ENCODE data around the gene CDH4. TPM values are rescaled to one million over a fixed set of nuclear protein-coding genes. Genes with fewer than 3 reads are reported as not detected.

The CDH4 gene
- total and polyA plus RNA-seq, 9 donors: 0.12 to 4.4 (median 0.36) TPM

GRCh38 chr20:61626412-61626811 is 374.4 kb downstream of the CDH4 start:
- no peaks in the 10 kb centered on the region for H3K9me3 ChIP-seq
- no peaks in the 10 kb centered on the region for H3K36me3 ChIP-seq
- no peaks in the 10 kb centered on the region for H3K27me3 ChIP-seq
- no peak overlapping the region for H3K27ac ChIP-seq
- H3K4me1 ChIP-seq (ENCODE audit: insufficient read depth): peaks cover 3% of the 10 kb centered on the region
- TF ChIP-seq POLR2A (IDR thresholded peaks at IDR 0.05) (no peak), CTCF (IDR thresholded peaks at IDR 0.05) (no peak), EP300 (IDR thresholded peaks at IDR 0.05) (no peak)
- intact Hi-C loops (cut with DNase I): no loop called here
- 73 to 84% (median 81%) methylated on average over 12 of the region's 12 CpGs for WGBS, 3 donors
- no peak for DNase-seq
- no peak overlapping the region for H3K4me3 ChIP-seq

DNA sequence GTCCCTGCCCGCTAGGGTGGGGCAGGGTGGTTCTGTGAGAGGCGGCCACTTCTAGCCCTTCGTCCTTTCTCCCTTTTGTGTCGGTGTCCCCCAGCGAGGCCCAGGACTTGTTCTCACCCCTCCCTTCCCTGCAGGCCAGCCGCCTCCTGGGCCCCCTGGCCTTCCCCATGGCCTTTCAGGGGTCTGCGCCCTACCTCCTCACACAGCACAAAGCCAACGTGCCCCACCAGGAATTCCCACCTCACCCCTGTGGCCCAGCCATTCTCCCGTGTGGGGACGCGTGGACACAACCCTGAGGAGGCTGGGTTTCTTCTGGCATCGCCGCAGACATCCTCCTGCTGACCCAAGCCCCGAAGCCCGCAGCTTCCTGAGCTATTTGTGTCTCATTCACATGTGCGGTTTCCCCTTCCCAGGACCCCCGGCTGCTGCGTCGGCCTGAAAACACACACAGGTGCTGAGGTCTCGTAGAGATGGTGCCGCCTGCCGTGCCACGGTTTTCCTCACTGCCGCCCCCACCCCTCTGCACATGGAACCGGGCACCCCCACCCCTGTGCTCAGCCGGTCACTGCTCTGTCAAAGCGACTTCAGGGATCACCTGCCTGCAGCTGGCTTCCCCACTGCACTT is 375.8 kb downstream of the CDH4 start:
- Histone ChIP-seq H3K27ac (no peak overlapping the region), H3K36me3 (no peaks in the 10 kb centered on the region), H3K9me3 (no peaks in the 10 kb centered on the region), H3K4me3 (no peak overlapping the region), H3K4me1 (ENCODE audit: insufficient read depth) (peaks cover 1% of the 10 kb centered on the region), H3K27me3 (no peaks in the 10 kb centered on the region)
- 71 to 82% (median 76%) methylated on average over 27 of the region's 27 CpGs for WGBS, 3 donors
- intact Hi-C loops (cut with DNase I): no loop called here
- no peak for DNase-seq
- no peak for TF ChIP-seq CTCF (IDR thresholded peaks at IDR 0.05)
- TF ChIP-seq POLR2A (IDR thresholded peaks at IDR 0.05): no peak
- no peak for TF ChIP-seq EP300 (IDR thresholded peaks at IDR 0.05)

- intact Hi-C loops (cut with DNase I): no loop called here
- Histone ChIP-seq H3K4me3 (no peak overlapping the region), H3K4me1 (ENCODE audit: insufficient read depth) (peaks cover 1% of the 10 kb centered on the region), H3K36me3 (no peaks in the 10 kb centered on the region), H3K9me3 (no peaks in the 10 kb centered on the region), H3K27me3 (no peaks in the 10 kb centered on the region), H3K27ac (no peak overlapping the region)
- DNase-seq: no peak
- 16 to 35% (median 21%) methylated on average over 10 of the region's 10 CpGs for WGBS, 3 donors
- TF ChIP-seq POLR2A (IDR thresholded peaks at IDR 0.05): no peak
- no peak for TF ChIP-seq CTCF (IDR thresholded peaks at IDR 0.05)
- no peak for TF ChIP-seq EP300 (IDR thresholded peaks at IDR 0.05)
Observed at GRCh38 chr20:61628480-61628879, 376.4 kb downstream of the CDH4 start.

GRCh38 chr20:61628901-61629601 is 377.0 kb downstream of the CDH4 start:
- H3K9me3 ChIP-seq: no peaks in the 10 kb centered on the region
- 1 to 8% (median 4%) methylated on average over 17 of the region's 17 CpGs for WGBS, 3 donors
- TF ChIP-seq EP300 (IDR thresholded peaks at IDR 0.05) (no peak), CTCF (IDR thresholded peaks at IDR 0.05) (no peak), POLR2A (IDR thresholded peaks at IDR 0.05) (no peak)
- no peak for DNase-seq
- no peak overlapping the region for H3K27ac ChIP-seq
- intact Hi-C loops (cut with DNase I): no loop called here
- H3K36me3 ChIP-seq: no peaks in the 10 kb centered on the region
- H3K27me3 ChIP-seq: no peaks in the 10 kb centered on the region
- H3K4me1 ChIP-seq (ENCODE audit: insufficient read depth): peaks cover 1% of the 10 kb centered on the region
- H3K4me3 ChIP-seq: no peak overlapping the region

Data from ovary (tissue), 9 donors.